Inferior parietal cortex (tissue), 1 donor: ENCODE results near the gene TMEM182.

Source experiments
- DNase-seq: peaks from one replicate; pipeline ENCODE4 v3.0.0-alpha.2; 2016; ENCODE audit errors: extremely low spot score

Gene TMEM182

GRCh38 chr2:102761763-102762162 is at the start of gene TMEM182:
TSS of gene TMEM182 (plus strand) at chr2:102762031. CDS start at chr2:102762218, 187 bp downstream.
- DNase-seq, result no peak

GRCh38 chr2:102717308-102718018 is 44.4 kb upstream of the TMEM182 start:
- DNase-seq, result no peak

GRCh38 chr2:102718387-102719316 is 43.2 kb upstream of the TMEM182 start:
- no peak for DNase-seq

- DNase-seq, result no peak
Measured at GRCh38 chr2:102724016-102724490, 37.8 kb upstream of the TMEM182 start.

GRCh38 chr2:102724553-102724952 is 37.3 kb upstream of the TMEM182 start:
- DNase-seq, result no peak

GRCh38 chr2:102726128-102727087 is 35.4 kb upstream of the TMEM182 start:
- no peak for DNase-seq

GRCh38 chr2:102735416-102736109 is 26.3 kb upstream of the TMEM182 start:
- DNase-seq, result peak; percentile 12

- DNase-seq, result peak; percentile 7
Measured at GRCh38 chr2:102736110-102736409, 25.8 kb upstream of the TMEM182 start.

GRCh38 chr2:102736410-102737409 is 25.1 kb upstream of the TMEM182 start:
- DNase-seq, result peak; percentile 75

GRCh38 chr2:102737431-102737830 is 24.4 kb upstream of the TMEM182 start:
- no peak for DNase-seq

GRCh38 chr2:102743259-102743658 is 18.6 kb upstream of the TMEM182 start:
- DNase-seq, result no peak

- no peak for DNase-seq
Measured at GRCh38 chr2:102748107-102748506, 13.7 kb upstream of the TMEM182 start.

GRCh38 chr2:102749938-102750337 is 11.9 kb upstream of the TMEM182 start:
- no peak for DNase-seq

- DNase-seq, result peak; percentile 86
Measured at GRCh38 chr2:102753563-102754159, 8.2 kb upstream of the TMEM182 start.

GRCh38 chr2:102754456-102755145 is 7.2 kb upstream of the TMEM182 start:
- DNase-seq, result no peak

GRCh38 chr2:102755284-102755683 is 6.5 kb upstream of the TMEM182 start:
- no peak for DNase-seq

GRCh38 chr2:102758439-102758838 is 3.4 kb upstream of the TMEM182 start:
- DNase-seq, result no peak

GRCh38 chr2:102764083-102764482 is 2.3 kb downstream of the TMEM182 start:
- DNase-seq, result no peak

- DNase-seq, result no peak
Measured at GRCh38 chr2:102765061-102765460, 3.2 kb downstream of the TMEM182 start.
